GM10248 (cell line): ENCODE measurements around the gene NUCB1.
"Not testable (repeated sequence)": the region's sequence is repeated elsewhere in the genome, so short reads cannot be mapped to it uniquely, and the experiment has no call there.

Source experiments
- CTCF ChIA-PET: fragments of 300-600 bp; sonication (Branson Sonifier 250); formaldehyde crosslinking; extraction: SDS; loops from one replicate; lab custom pipeline; 2021; ENCODE audit warnings: antibody characterized with exemption; lab: Yijun Ruan, JAX
- POLR2A ChIA-PET: fragments of 350-650 bp; sonication (Branson Sonifier 250); formaldehyde crosslinking; extraction: SDS; loops from one replicate; lab custom pipeline; 2020; ENCODE audit warnings: antibody characterized with exemption; lab: Yijun Ruan, JAX
- DNase-seq: peaks from one replicate; pipeline ENCODE4 v3.0.0; 2012; ENCODE audit errors: extremely low spot score
- CTCF ChIP-seq: IDR thresholded peaks from 2 replicates; pipeline ENCODE4 v1.5.1; 2012; ENCODE audit warnings: mild to moderate bottlenecking, low read depth; ENCODE audit errors: extremely low read depth, missing control alignments, control extremely low read depth

The NUCB1 gene

GRCh38 chr19:48900477-48901406 lies 630 bp downstream of the NUCB1 start:
- no peak for DNase-seq
- no peak for TF ChIP-seq CTCF
- ChIA-PET CTCF (interaction anchor here (0.8 to 1.7 kb wide), 7 partner anchors 15 to 105 kb away, joined by 3 to 6 read pairs (median 3); partner anchors contain the start of gene RUVBL2), POLR2A (interaction anchor here (0.5 to 3.5 kb wide), 12 partner anchors 12 to 1428 kb away, joined by 3 to 30 read pairs (median 4); partner anchors contain the start of genes FTL and PPP1R15A)

- CTCF ChIA-PET, result interaction anchor here (1.5 kb wide), 1 partner anchor 68 kb away, joined by 3 read pairs; no protein-coding TSS in a partner anchor
- DNase-seq, POLR2A ChIA-PET: not testable (repeated sequence)
These were observed 2.2 kb downstream of the NUCB1 start for GRCh38 chr19:48902291-48902690.

GRCh38 chr19:48903788-48904187 lies 3.7 kb downstream of the NUCB1 start:
- CTCF ChIA-PET, POLR2A ChIA-PET: not testable (repeated sequence)

DNA sequence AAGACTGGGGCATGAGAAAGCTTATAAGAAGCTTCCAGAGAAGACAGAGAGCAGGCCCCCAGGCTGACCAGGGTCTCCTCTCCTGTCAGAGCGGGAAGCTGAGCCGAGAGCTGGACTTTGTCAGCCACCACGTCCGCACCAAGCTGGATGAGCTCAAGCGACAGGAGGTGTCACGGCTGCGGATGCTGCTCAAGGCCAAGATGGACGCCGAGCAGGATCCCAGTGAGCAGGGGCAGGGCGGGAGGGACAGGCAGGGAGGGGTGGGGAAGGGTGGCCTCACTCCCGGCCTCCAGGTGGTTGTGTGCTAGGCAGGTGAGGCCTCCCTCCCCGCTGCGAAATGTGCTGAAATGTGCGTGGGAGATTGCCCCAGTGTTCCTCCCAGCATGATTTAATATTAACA lies 5.6 kb downstream of the NUCB1 start:
- POLR2A ChIA-PET, result no interaction called here
- CTCF ChIA-PET, result interaction anchor here (1.0 to 1.5 kb wide), 2 partner anchors 14 to 48 kb away, joined by 3 to 4 read pairs; no protein-coding TSS in a partner anchor
- no peak for DNase-seq
- no peak for TF ChIP-seq CTCF

More at GRCh38 chr19:48903788-48904187, 3.7 kb downstream of the NUCB1 start:
- DNase-seq, result not testable (repeated sequence)

- TF ChIP-seq CTCF, result no peak
- CTCF ChIA-PET, result interaction anchor here (1.0 kb wide), 1 partner anchor 13 kb away, joined by 4 read pairs; no protein-coding TSS in a partner anchor
- no peak for DNase-seq
- POLR2A ChIA-PET, result interaction anchor here (0.7 kb wide), 1 partner anchor 9 kb away, joined by 4 read pairs; no protein-coding TSS in a partner anchor
These were observed 6.2 kb downstream of the NUCB1 start for GRCh38 chr19:48906324-48906723.

DNA sequence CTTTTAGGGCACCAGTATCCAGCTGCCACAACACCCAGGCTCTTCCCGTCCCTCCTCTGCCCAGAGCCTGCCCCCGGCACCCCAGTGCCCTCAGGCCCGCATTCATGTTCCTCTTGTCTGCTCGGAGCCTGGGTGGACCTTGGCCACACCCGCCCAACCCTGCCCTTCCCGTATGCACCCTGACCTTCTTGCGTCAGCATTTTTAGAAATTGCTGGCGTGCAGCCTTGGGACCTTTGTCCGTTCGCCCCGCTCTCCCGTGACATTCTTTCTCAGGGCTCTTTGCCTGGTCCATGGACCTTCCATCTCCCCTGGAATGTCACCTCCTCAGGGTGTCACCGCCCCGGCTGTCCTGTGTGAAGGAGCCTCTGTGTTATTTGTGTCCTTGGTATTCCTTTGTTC lies 7.6 kb downstream of the NUCB1 start:
- DNase-seq, result no peak
- no peak for TF ChIP-seq CTCF
- ChIA-PET POLR2A (interaction anchor here (0.6 kb wide), 1 partner anchor 138 kb away, joined by 3 read pairs; no protein-coding TSS in a partner anchor), CTCF (no interaction called here)

DNA sequence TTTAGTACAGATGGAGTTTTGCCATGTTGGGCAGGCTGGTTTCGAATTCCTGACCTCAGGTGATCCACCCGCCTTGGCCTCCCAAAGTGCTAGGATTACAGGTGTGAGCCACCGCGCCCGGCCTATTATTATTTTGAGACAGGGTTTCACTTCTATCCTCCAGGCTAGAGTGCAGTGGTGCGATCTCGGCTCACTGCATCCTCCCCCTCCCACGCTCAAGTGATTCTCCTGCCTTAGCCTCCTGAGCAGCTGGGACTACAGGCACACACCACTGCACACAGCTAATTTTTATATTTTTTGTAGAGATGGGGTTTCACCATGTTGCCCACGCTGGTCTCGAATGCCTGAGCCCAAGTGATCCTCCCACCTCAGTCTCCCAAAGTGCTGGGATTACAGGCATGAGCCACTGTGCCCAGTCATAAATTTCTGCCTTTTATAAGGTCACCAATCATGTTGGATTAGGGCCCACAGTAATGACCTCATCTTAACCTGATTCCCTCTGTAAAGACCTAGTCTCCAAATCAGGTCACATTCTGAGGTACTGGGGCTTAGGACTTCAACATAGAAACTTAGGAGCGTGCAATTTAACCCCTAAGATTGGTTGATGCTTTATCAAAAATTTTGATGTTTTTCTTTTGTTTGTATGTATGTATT lies 9.4 kb downstream of the NUCB1 start:
- DNase-seq, POLR2A ChIA-PET, CTCF ChIA-PET: not testable (repeated sequence)
